GM23248 (cell line): ENCODE results near the gene TEX19. TPM values are rescaled to one million over a fixed set of nuclear protein-coding genes. Genes with fewer than 3 reads are reported as not detected.
"Not testable (repeated sequence)": the region's sequence is repeated elsewhere in the genome, so short reads cannot be mapped to it uniquely, and the experiment has no call there.

ENCODE experiments used
- DNase-seq: peaks from one replicate; pipeline ENCODE4 v3.0.0-alpha.2; 2015
- H2AFZ ChIP-seq: fragments of 200-600 bp; sonication (generic); 2 replicates; pipeline ENCODE4 v1.6.1; 2016; ENCODE audit warnings: antibody characterized with exemption
- H3F3A ChIP-seq: fragments of 200-600 bp; sonication (generic); 2 replicates; pipeline ENCODE4 v1.6.1; 2016; ENCODE audit warnings: mild to moderate bottlenecking, antibody characterized with exemption, mixed run types; ENCODE audit not compliant: insufficient read depth
- H3K27ac ChIP-seq: fragments of 200-600 bp; sonication (generic); 2 replicates; pipeline ENCODE4 v1.5.1; 2016; ENCODE audit warnings: mild to moderate bottlenecking
- H3K27me3 ChIP-seq: fragments of 200-600 bp; sonication (generic); replicated peaks from 2 replicates; pipeline ENCODE4 v1.6.1; 2016; ENCODE audit warnings: mild to moderate bottlenecking; ENCODE audit not compliant: insufficient read depth
- H3K36me3 ChIP-seq: fragments of 200-600 bp; sonication (generic); 2 replicates; pipeline ENCODE4 v1.6.1; 2016; ENCODE audit warnings: low read depth, mild to moderate bottlenecking
- H3K4me1 ChIP-seq: fragments of 200-600 bp; sonication (generic); 2 replicates; pipeline ENCODE4 v1.6.1; 2016; ENCODE audit warnings: mild to moderate bottlenecking; ENCODE audit not compliant: insufficient read depth
- H3K4me2 ChIP-seq: fragments of 200-600 bp; sonication (generic); one replicate; pipeline ENCODE4 v1.6.1; 2016; ENCODE audit warnings: mild to moderate bottlenecking; ENCODE audit not compliant: unreplicated experiment
- H3K4me3 ChIP-seq: fragments of 200-600 bp; sonication (generic); 2 replicates; pipeline ENCODE4 v1.5.1; 2016; ENCODE audit warnings: mild to moderate bottlenecking
- H3K79me2 ChIP-seq: fragments of 200-600 bp; sonication (generic); 2 replicates; pipeline ENCODE4 v1.6.1; 2016; ENCODE audit warnings: mild to moderate bottlenecking; ENCODE audit not compliant: insufficient read depth
- H3K9ac ChIP-seq: fragments of 200-600 bp; sonication (generic); 2 replicates; pipeline ENCODE4 v1.6.1; 2016; ENCODE audit warnings: mild to moderate bottlenecking
- H3K9me2 ChIP-seq: fragments of 200-600 bp; sonication (generic); 2 replicates; pipeline ENCODE4 v1.6.1; 2016; ENCODE audit warnings: mixed run types, mild to moderate bottlenecking, moderate library complexity; ENCODE audit not compliant: insufficient read depth
- H3K9me3 ChIP-seq: fragments of 200-600 bp; sonication (generic); one replicate; pipeline ENCODE4 v1.6.1; 2017; ENCODE audit warnings: low read depth
- H4K20me1 ChIP-seq: fragments of 200-600 bp; sonication (generic); 2 replicates; pipeline ENCODE4 v1.6.0; 2016; ENCODE audit not compliant: insufficient read depth
- EZH2 ChIP-seq: fragments of 200-600 bp; sonication (generic); IDR thresholded peaks from 2 replicates; pipeline ENCODE4 v1.6.1; 2018; ENCODE audit warnings: antibody characterized with exemption, mild to moderate bottlenecking; ENCODE audit not compliant: insufficient read depth, poor library complexity, severe bottlenecking
- EZH2phosphoT487 ChIP-seq: fragments of 200-600 bp; sonication (generic); IDR thresholded peaks from 2 replicates; pipeline ENCODE4 v1.6.1; 2018; ENCODE audit warnings: antibody characterized with exemption, moderate library complexity, mild to moderate bottlenecking, low read depth; ENCODE audit not compliant: insufficient read depth
- WGBS, 2 experiments: methylation state at CpG; one replicate each; pipeline ENCODE4 v1.1.6; 2015 to 2017; ENCODE audit warnings: low lambda C conversion rate in 2 of 2, low coverage in 1 of 2; ENCODE audit errors: missing lambda C conversion rate in 2 of 2; 5-methylcytosine and 5-hydroxymethylcytosine counted together
- in situ Hi-C: fragments of 300-500 bp; cut with MboI; formaldehyde crosslinking; loops from 2 replicates; pipeline ENCODE4 v1.15.0; 2020
- polyA plus RNA-seq: library from polyadenylated mRNA; unstranded; fragments of >200 nt; fragmentation: Nextera tagmentation; extraction: Ambion mirVana; gene quantifications from 2 replicates; pipeline ENCODE4 v1.2.1, GENCODE V29; 2016
- total RNA-seq: library from RNA; depleted of rRNA; stranded (reverse); fragments of >200 nt; shearing (Covaris generic); gene quantifications from 2 replicates; pipeline ENCODE4 v1.2.3, GENCODE V29; 2014

TEX19 gene
- total and polyA plus RNA-seq, 2 experiments from 2014 or later = not detected

DNA sequence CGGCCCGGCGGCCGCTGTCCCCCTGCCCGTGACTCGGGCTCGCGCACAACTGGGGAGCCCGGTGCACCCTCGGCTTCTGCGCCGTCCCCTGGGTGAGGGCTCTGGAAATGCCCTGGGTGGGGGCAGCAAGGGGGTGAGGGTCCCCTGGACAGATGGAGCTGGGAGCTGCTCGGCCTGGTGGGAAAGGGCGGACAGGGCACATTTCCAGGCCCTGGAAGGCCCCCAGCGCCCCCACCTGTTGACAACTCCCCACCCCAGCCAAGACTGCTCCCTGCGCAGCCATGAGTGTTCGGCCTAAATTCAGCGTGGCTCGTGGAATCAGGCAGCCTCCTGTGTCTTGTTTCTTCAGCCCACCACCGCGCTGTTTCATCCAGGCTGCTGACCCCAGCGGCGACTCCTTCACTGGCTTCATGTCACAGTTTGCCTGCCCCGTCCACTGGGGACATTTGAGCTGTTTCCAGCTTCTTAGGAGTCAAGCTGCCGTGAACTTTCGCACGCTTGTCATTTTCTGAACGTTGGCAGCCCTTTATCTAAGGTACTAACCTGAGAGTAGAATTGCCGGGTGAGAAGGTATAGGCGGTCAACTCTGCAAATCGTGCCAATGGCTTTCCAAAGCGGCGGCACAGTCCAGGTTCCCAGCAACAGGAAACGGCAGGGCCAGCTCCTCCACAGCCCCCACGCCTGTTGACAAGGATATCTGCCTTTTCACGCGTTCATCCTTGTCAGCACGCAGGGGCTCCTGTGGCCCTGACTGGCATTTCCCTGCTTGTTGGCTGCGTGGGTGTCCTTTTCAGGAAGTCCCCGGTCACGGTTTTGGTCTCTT is 13.4 kb downstream of the TEX19 start:
- H3K9me2 ChIP-seq = no peaks in the 10 kb centered on the region
- no peaks in the 10 kb centered on the region for H3K79me2 ChIP-seq
- H4K20me1 ChIP-seq = no peaks in the 10 kb centered on the region
- no peak overlapping the region for H2AFZ ChIP-seq
- H3K9ac ChIP-seq = no peak overlapping the region
- in situ Hi-C loops = no loop called here
- no peak for DNase-seq
- H3K9me3 ChIP-seq = no peaks in the 10 kb centered on the region
- TF ChIP-seq EZH2 = no peak
- no peak for TF ChIP-seq EZH2phosphoT487
- no peaks in the 10 kb centered on the region for H3F3A ChIP-seq
- no peaks in the 10 kb centered on the region for H3K4me1 ChIP-seq
- no peak overlapping the region for H3K4me3 ChIP-seq
- no peak overlapping the region for H3K27ac ChIP-seq
- H3K27me3 ChIP-seq = peaks cover 24% of the 10 kb centered on the region
- WGBS, 2 experiments = 86% methylated on average over 28 to 41 of the region's 41 CpGs
- H3K36me3 ChIP-seq = no peaks in the 10 kb centered on the region
- H3K4me2 ChIP-seq = no peak overlapping the region

DNA sequence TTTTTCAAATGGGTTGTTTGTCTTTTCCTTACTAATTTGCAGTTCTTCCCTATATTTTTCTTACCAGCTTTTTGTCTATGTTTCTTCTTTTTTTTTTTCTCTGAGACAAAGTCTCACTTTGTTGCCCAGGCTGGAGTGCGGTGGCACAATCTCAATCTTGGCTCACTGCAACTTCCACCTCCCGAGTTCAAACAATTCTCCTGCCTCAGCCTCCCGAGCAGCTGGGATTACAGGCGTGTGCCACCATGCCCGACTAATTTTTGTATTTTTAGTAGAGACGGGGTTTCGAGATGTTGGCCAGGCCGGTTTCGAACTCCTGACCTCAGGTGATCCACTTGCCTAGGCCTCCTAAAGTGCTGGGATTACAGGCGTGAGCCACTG is 14.0 kb downstream of the TEX19 start:
- H3K27ac ChIP-seq, H3K4me2 ChIP-seq, H4K20me1 ChIP-seq, H3K4me3 ChIP-seq, H3K9me3 ChIP-seq, DNase-seq, H3K9me2 ChIP-seq, H3K4me1 ChIP-seq, H3K9ac ChIP-seq, H3K79me2 ChIP-seq, in situ Hi-C loops, H3F3A ChIP-seq, H3K36me3 ChIP-seq, H2AFZ ChIP-seq: not testable (repeated sequence)
- 65 to 81% methylated on average over 10 of the region's 10 CpGs for WGBS, 2 experiments
- H3K27me3 ChIP-seq = peaks cover 28% of the 10 kb centered on the region

DNA sequence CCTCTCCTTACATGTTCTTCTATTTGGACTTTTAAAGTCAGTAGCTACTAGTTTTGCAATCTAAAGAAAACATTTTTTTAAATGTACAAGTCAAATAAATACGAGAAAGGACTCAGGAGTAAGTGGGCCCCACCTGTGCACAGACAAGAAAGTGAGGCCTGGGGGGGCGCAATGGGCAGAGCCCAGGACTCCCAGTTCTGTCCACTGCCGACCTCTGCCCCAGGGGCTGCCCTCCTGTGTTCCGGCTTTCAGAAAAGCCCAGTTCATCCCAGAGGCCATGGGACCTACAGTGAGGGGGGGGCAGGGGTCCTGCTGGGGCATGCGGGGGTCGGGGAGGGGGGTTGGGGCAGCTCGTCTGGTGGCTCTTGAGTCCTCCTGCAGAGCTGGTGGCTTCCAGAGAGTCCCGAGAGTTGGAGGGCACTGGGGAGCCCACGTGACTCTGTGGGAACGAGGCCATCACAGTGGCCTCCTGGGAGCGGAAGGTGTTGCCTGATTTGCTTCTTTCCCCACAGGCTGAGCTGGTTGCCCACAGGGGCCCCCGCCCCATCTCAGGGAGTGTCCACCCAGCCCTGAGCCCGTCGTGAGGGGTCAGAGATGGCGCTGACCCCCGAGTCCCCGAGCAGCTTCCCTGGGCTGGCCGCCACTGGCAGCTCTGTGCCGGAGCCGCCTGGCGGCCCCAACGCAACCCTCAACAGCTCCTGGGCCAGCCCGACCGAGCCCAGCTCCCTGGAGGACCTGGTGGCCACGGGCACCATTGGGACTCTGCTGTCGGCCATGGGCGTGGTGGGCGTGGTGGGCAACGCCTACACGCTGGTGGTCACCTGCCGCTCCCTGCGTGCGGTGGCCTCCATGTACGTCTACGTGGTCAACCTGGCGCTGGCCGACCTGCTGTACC is 14.9 kb downstream of the TEX19 start:
- H3K79me2 ChIP-seq = no peaks in the 10 kb centered on the region
- in situ Hi-C loops = no loop called here
- no peak overlapping the region for H3K9ac ChIP-seq
- TF ChIP-seq EZH2phosphoT487 = no peak
- peaks cover 37% of the 10 kb centered on the region for H3K27me3 ChIP-seq
- no peaks in the 10 kb centered on the region for H3K36me3 ChIP-seq
- no peaks in the 10 kb centered on the region for H3K9me2 ChIP-seq
- H4K20me1 ChIP-seq = no peaks in the 10 kb centered on the region
- H3F3A ChIP-seq = no peaks in the 10 kb centered on the region
- H3K4me3 ChIP-seq = no peak overlapping the region
- no peak overlapping the region for H3K27ac ChIP-seq
- no peak for DNase-seq
- H3K4me1 ChIP-seq = no peaks in the 10 kb centered on the region
- WGBS, 2 experiments = 78 to 83% methylated on average over 32 to 36 of the region's 37 CpGs
- H3K9me3 ChIP-seq = no peaks in the 10 kb centered on the region
- H3K4me2 ChIP-seq = no peak overlapping the region
- H2AFZ ChIP-seq = no peak overlapping the region

DNA sequence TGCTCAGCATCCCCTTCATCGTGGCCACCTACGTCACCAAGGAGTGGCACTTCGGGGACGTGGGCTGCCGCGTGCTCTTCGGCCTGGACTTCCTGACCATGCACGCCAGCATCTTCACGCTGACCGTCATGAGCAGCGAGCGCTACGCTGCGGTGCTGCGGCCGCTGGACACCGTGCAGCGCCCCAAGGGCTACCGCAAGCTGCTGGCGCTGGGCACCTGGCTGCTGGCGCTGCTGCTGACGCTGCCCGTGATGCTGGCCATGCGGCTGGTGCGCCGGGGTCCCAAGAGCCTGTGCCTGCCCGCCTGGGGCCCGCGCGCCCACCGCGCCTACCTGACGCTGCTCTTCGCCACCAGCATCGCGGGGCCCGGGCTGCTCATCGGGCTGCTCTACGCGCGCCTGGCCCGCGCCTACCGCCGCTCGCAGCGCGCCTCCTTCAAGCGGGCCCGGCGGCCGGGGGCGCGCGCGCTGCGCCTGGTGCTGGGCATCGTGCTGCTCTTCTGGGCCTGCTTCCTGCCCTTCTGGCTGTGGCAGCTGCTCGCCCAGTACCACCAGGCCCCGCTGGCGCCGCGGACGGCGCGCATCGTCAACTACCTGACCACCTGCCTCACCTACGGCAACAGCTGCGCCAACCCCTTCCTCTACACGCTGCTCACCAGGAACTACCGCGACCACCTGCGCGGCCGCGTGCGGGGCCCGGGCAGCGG is 15.7 kb downstream of the TEX19 start:
- Histone ChIP-seq H3K4me1 (no peaks in the 10 kb centered on the region), H3K9me2 (no peaks in the 10 kb centered on the region), H3K27ac (no peak overlapping the region), H3K4me3 (no peak overlapping the region), H3K9me3 (no peaks in the 10 kb centered on the region), H3K27me3 (peaks cover 37% of the 10 kb centered on the region), H3K36me3 (no peaks in the 10 kb centered on the region), H3K9ac (no peak overlapping the region), H4K20me1 (no peaks in the 10 kb centered on the region), H3K79me2 (no peaks in the 10 kb centered on the region), H2AFZ (no peak overlapping the region), H3K4me2 (no peak overlapping the region), H3F3A (no peaks in the 10 kb centered on the region)
- 74 to 75% methylated on average over 71 to 79 of the region's 79 CpGs for WGBS, 2 experiments
- DNase-seq = no peak
- in situ Hi-C loops = no loop called here
- no peak for TF ChIP-seq EZH2
- TF ChIP-seq EZH2phosphoT487 = no peak
